ENCODE measurements around the gene REXO1. TPM values are rescaled to one million over a fixed set of nuclear protein-coding genes. Genes with fewer than 3 reads are reported as not detected.

Gene REXO1
- total and polyA plus RNA-seq, 2 of the 13 experiments (the other 11 are each of a cell fraction or from before 2014, with no cell fraction given), result 5.0 to 11.2 TPM

DNA sequence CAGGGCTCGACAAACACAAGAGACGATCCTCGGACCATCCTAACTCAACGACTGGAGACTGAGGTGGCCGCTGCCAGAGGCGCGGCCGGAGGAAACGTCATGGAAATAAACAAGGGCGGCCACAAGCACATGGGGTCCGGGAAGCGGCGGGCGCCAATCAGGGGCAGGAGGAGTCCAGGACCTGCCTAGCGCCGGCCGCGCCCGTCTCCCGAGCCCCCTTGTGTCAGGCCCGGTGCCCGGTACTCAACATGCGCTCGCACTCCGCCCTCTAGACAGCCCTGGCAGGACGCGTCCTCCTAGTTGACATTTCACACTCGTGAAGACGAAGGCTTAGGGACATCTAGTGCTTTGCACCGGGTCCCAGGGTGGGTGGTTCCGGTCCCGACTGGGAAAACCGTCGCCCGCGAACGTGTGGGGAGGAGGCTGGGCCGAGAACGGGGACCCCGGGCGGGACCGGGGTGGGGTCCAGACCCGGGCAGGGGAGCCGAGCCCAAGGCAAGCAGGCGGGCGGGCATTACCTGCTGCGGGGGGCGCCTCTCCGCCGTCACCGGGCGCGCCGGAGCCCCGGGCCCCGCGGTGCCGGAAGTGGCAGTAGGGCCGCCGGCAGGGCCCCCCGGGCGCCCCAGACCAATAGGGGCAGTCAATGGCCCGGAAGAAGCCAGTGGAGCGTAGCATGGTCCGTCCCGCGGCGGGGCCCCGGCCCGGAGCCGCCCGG lies 442 bp downstream of the REXO1 start (continued):
- TF ChIP-seq ZNF709 (CRISPR knock-in tag; IDR thresholded peaks at IDR 0.05) (0 out of 2 replicates have a peak, but pooled peaks have one; percentile 15), KLF11 (CRISPR knock-in tag; IDR thresholded peaks at IDR 0.05) (no peak), KLF6 (CRISPR knock-in tag; IDR thresholded peaks at IDR 0.05) (no peak), ZNF615 (CRISPR knock-in tag; IDR thresholded peaks at IDR 0.05; ENCODE audit: borderline replicate concordance) (no peak), NFIC (IDR thresholded peaks at IDR 0.05; ENCODE audit: low read length) (no peak), FLYWCH1 (CRISPR knock-in tag; IDR thresholded peaks at IDR 0.05) (no peak), TBX2 (CRISPR knock-in tag; IDR thresholded peaks at IDR 0.05; ENCODE audit: borderline replicate concordance) (no peak)
- TF ChIP-seq, protein P1, sequence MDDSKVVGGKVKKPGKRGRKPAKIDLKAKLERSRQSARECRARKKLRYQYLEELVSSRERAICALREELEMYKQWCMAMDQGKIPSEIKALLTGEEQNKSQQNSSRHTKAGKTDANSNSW (CRISPR knock-in tag; IDR thresholded peaks at IDR 0.05; ENCODE audit: borderline replicate concordance), result peak; percentile 53; the same call in 1 of the 2 replicates
- TF ChIP-seq, protein P2, sequence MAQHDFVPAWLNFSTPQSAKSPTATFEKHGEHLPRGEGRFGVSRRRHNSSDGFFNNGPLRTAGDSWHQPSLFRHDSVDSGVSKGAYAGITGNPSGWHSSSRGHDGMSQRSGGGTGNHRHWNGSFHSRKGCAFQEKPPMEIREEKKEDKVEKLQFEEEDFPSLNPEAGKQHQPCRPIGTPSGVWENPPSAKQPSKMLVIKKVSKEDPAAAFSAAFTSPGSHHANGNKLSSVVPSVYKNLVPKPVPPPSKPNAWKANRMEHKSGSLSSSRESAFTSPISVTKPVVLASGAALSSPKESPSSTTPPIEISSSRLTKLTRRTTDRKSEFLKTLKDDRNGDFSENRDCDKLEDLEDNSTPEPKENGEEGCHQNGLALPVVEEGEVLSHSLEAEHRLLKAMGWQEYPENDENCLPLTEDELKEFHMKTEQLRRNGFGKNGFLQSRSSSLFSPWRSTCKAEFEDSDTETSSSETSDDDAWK (CRISPR knock-in tag; IDR thresholded peaks at IDR 0.05), result no peak
- TF ChIP-seq, protein P3, sequence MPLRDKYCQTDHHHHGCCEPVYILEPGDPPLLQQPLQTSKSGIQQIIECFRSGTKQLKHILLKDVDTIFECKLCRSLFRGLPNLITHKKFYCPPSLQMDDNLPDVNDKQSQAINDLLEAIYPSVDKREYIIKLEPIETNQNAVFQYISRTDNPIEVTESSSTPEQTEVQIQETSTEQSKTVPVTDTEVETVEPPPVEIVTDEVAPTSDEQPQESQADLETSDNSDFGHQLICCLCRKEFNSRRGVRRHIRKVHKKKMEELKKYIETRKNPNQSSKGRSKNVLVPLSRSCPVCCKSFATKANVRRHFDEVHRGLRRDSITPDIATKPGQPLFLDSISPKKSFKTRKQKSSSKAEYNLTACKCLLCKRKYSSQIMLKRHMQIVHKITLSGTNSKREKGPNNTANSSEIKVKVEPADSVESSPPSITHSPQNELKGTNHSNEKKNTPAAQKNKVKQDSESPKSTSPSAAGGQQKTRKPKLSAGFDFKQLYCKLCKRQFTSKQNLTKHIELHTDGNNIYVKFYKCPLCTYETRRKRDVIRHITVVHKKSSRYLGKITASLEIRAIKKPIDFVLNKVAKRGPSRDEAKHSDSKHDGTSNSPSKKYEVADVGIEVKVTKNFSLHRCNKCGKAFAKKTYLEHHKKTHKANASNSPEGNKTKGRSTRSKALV (CRISPR knock-in tag; IDR thresholded peaks at IDR 0.05), result no peak
- TF ChIP-seq, protein P4, sequence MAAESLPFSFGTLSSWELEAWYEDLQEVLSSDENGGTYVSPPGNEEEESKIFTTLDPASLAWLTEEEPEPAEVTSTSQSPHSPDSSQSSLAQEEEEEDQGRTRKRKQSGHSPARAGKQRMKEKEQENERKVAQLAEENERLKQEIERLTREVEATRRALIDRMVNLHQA (CRISPR knock-in tag; IDR thresholded peaks at IDR 0.05), result no peak
- TF ChIP-seq, protein P5, sequence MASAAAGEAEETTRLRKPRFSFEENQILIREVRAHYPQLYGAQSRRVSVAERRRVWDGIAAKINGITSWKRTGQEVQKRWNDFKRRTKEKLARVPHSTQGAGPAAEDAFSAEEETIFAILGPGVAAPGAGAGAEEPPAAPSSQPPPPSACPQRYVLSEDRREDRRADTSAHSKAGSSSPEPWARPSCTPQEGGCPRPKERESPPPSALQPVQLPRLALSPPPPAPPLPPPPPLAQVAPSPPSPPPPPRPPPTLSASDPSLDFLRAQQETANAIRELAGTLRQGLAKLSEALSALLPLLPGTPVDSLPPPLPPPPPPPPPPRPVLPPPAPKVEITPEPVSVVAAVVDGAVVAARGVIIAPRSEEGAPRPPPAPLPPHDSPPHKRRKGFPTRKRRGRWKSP (CRISPR knock-in tag; IDR thresholded peaks at IDR 0.05), result peak; percentile 33; the same call in 1 of the 2 replicates
- TF ChIP-seq, protein P6, sequence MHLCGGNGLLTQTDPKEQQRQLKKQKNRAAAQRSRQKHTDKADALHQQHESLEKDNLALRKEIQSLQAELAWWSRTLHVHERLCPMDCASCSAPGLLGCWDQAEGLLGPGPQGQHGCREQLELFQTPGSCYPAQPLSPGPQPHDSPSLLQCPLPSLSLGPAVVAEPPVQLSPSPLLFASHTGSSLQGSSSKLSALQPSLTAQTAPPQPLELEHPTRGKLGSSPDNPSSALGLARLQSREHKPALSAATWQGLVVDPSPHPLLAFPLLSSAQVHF (CRISPR knock-in tag; IDR thresholded peaks at IDR 0.05), result no peak
- TF ChIP-seq, protein P7, sequence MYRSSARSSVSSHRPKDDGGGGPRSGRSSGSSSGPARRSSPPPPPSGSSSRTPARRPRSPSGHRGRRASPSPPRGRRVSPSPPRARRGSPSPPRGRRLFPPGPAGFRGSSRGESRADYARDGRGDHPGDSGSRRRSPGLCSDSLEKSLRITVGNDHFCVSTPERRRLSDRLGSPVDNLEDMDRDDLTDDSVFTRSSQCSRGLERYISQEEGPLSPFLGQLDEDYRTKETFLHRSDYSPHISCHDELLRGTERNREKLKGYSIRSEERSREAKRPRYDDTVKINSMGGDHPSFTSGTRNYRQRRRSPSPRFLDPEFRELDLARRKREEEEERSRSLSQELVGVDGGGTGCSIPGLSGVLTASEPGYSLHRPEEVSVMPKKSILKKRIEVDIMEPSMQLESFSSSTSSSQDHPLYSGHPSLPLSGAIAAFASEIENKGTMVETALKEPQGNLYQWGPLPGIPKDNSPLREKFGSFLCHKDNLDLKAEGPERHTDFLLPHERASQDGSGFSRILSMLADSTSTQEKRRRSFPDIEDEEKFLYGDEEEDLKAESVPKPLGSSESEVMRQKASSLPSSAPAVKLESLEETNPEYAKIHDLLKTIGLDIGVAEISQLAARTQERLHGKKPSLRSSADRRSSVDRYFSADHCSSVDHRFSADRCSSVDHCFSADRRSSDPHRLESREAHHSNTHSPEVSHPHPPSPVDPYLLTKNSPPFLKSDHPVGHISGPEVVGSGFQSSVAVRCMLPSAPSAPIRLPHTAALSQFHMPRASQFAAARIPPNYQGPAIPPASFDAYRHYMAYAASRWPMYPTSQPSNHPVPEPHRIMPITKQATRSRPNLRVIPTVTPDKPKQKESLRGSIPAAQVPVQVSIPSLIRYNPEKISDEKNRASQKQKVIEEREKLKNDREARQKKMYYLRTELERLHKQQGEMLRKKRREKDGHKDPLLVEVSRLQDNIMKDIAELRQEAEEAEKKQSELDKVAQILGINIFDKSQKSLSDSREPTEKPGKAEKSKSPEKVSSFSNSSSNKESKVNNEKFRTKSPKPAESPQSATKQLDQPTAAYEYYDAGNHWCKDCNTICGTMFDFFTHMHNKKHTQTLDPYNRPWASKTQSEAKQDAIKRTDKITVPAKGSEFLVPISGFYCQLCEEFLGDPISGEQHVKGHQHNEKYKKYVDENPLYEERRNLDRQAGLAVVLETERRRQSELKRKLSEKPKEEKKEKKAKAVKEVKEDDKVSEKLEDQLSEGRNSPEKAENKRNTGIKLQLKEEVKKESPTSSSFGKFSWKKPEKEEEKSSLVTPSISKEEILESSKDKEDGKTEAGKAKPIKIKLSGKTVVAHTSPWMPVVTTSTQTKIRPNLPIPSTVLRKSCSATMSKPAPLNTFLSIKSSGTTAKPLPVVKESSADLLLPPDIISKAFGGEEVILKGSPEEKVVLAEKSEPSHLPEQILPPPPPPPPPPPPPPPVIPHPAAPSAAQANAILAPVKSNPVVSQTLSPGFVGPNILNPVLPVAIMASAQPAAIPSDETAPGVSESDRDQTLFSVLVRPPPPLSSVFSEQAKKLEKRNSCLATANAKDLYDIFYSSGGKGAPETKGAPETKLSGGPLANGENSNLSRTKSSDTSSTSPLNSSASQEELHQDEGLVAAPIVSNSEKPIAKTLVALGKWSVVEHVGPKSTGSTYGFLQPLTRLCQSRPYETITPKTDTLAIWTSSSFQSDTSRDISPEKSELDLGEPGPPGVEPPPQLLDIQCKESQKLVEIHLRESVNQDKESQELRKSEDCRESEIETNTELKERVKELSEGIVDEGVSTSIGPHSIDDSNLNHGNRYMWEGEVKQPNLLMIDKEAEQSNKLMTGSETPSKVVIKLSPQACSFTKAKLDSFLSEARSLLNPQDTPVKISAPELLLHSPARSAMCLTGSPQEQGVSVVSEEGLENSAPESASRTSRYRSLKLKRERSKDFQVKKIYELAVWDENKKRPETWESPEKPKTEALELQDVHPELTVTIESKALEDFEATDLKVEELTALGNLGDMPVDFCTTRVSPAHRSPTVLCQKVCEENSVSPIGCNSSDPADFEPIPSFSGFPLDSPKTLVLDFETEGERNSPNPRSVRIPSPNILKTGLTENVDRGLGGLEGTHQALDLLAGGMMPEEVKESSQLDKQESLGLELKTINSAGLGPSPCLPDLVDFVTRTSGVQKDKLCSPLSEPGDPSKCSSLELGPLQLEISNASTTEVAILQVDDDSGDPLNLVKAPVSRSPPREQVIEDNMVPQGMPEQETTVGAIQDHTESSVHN (CRISPR knock-in tag; IDR thresholded peaks at IDR 0.05), result no peak

Data from HepG2 (cell line).